ENCODE measurements around the gene ARRDC5.
"Not testable (repeated sequence)": the region's sequence is repeated elsewhere in the genome, so short reads cannot be mapped to it uniquely, and the experiment has no call there.

The ARRDC5 gene

GRCh38 chr19:4902796-4903195 is at the start of gene ARRDC5:
Gene ARRDC5 (minus strand): TSS chr19:4902896. CDS start chr19:4902825, 71 bp downstream.
- no peak for DNase-seq

GRCh38 chr19:4951656-4952055 is 49.0 kb upstream of the ARRDC5 start:
- no peak for DNase-seq

GRCh38 chr19:4950650-4951049 is 48.0 kb upstream of the ARRDC5 start:
- DNase-seq: not testable (repeated sequence)

GRCh38 chr19:4941638-4942169 is 39.0 kb upstream of the ARRDC5 start:
- not testable (repeated sequence) for DNase-seq

GRCh38 chr19:4939466-4939865 is 36.8 kb upstream of the ARRDC5 start:
- DNase-seq: no peak

GRCh38 chr19:4938461-4938860 is 35.8 kb upstream of the ARRDC5 start:
- DNase-seq: not testable (repeated sequence)

GRCh38 chr19:4937060-4937459 is 34.4 kb upstream of the ARRDC5 start:
- no peak for DNase-seq

GRCh38 chr19:4935444-4935843 is 32.7 kb upstream of the ARRDC5 start:
- no peak for DNase-seq

- DNase-seq: no peak
Observed at GRCh38 chr19:4933528-4933927, 30.8 kb upstream of the ARRDC5 start.

GRCh38 chr19:4932711-4933110 is 30.0 kb upstream of the ARRDC5 start:
- no peak for DNase-seq

GRCh38 chr19:4930664-4931063 is 28.0 kb upstream of the ARRDC5 start:
- DNase-seq: no peak

GRCh38 chr19:4929186-4929585 is 26.5 kb upstream of the ARRDC5 start:
- DNase-seq: no peak

- no peak for DNase-seq
Observed at GRCh38 chr19:4923276-4923747, 20.6 kb upstream of the ARRDC5 start.

GRCh38 chr19:4922530-4923275 is 20.0 kb upstream of the ARRDC5 start:
- no peak for DNase-seq

GRCh38 chr19:4916292-4917082 is 13.8 kb upstream of the ARRDC5 start:
- DNase-seq: no peak

- no peak for DNase-seq
Observed at GRCh38 chr19:4914736-4915501, 12.2 kb upstream of the ARRDC5 start.

GRCh38 chr19:4913996-4914735 is 11.5 kb upstream of the ARRDC5 start:
- no peak for DNase-seq

GRCh38 chr19:4911786-4912672 is 9.3 kb upstream of the ARRDC5 start:
- DNase-seq: peak; percentile 65

- DNase-seq: no peak
Observed at GRCh38 chr19:4911314-4911713, 8.6 kb upstream of the ARRDC5 start.

- DNase-seq: peak; percentile 33
Observed at GRCh38 chr19:4910594-4911281, 8.0 kb upstream of the ARRDC5 start.
